Measurements from ENCODE around the gene BTD.

The BTD gene

DNA sequence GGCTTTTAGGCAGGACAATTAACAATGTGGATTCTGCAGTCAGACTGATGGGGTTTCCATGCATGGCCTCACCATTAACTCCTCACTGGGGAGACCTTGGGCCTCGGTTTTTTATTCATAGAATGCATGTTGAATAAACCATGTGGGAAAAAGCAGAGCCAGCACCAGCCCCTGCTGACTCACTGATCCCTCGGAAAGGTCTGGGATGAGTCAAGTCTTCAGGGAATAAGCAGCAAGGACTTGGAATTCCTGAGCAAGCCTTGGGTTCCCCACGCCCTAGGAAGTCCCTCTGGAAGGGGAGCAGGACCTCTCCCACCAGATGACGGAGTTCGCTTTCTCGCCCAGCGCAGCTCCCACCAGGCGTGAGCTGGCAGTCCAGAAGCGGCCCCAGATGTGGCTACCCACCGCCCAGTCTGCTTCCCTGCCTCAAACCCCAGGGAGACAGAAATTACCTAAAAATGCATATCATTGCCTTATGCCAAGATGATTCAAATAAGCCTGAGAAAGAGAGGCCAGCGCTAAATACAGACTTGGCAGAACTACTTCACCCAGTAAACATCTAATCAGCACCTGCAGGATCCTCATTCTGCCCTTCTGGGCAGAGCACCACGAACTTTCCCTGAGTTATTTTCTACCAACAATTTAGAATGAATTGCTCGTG lies 45.4 kb downstream of the BTD start:
- H3K9ac ChIP-seq (ENCODE audit: insufficient read length, low read depth), result no peak overlapping the region

GRCh38 chr3:15647611-15648167 lies 46.1 kb downstream of the BTD start:
- TF ChIP-seq YY1 (IDR thresholded peaks at IDR 0.05; ENCODE audit: insufficient read depth, insufficient read length) (no peak), SUZ12 (IDR thresholded peaks at IDR 0.05; ENCODE audit: extremely low read depth, insufficient read depth, insufficient read length) (no peak), ZNF274 (IDR thresholded peaks at IDR 0.05; ENCODE audit: low read depth, low read length) (no peak)
- H3K27me3 ChIP-seq (ENCODE audit: insufficient read depth, insufficient read length), result no peaks in the 10 kb centered on the region
- no peak overlapping the region for H3K4me3 ChIP-seq (ENCODE audit: insufficient read length, low read depth)
- peaks cover 3% of the 10 kb centered on the region for H3K4me1 ChIP-seq (ENCODE audit: insufficient read depth, insufficient read length)
- no peak overlapping the region for H3K9ac ChIP-seq (ENCODE audit: insufficient read length, low read depth)
- H3K36me3 ChIP-seq (ENCODE audit: insufficient read depth, insufficient read length, low read length), result peaks cover 8% of the 10 kb centered on the region
- DNase-seq (ENCODE audit: low read depth, low spot score), result no peak
- H3K9me3 ChIP-seq (ENCODE audit: insufficient read depth, low read length), result no peaks in the 10 kb centered on the region; the same call in 1 of the 2 replicates

More for the DNA sequence above, 45.4 kb downstream of the BTD start:
- no peak for TF ChIP-seq SUZ12 (IDR thresholded peaks at IDR 0.05; ENCODE audit: extremely low read depth, insufficient read depth, insufficient read length)
- no peak for TF ChIP-seq ZNF274 (IDR thresholded peaks at IDR 0.05; ENCODE audit: low read depth, low read length)
- no peak for TF ChIP-seq YY1 (IDR thresholded peaks at IDR 0.05; ENCODE audit: insufficient read depth, insufficient read length)
- no peak for DNase-seq (ENCODE audit: low read depth, low spot score)
- H3K9me3 ChIP-seq (ENCODE audit: insufficient read depth, low read length), result no peaks in the 10 kb centered on the region
- no peak overlapping the region for H3K4me3 ChIP-seq (ENCODE audit: insufficient read length, low read depth)
- H3K4me1 ChIP-seq (ENCODE audit: insufficient read depth, insufficient read length), result peaks cover 3% of the 10 kb centered on the region
- no peaks in the 10 kb centered on the region for H3K27me3 ChIP-seq (ENCODE audit: insufficient read depth, insufficient read length)
- peaks cover 8% of the 10 kb centered on the region for H3K36me3 ChIP-seq (ENCODE audit: insufficient read depth, insufficient read length, low read length)

- TF ChIP-seq YY1 (IDR thresholded peaks at IDR 0.05; ENCODE audit: insufficient read depth, insufficient read length) (no peak), SUZ12 (IDR thresholded peaks at IDR 0.05; ENCODE audit: extremely low read depth, insufficient read depth, insufficient read length) (no peak), ZNF274 (IDR thresholded peaks at IDR 0.05; ENCODE audit: low read depth, low read length) (no peak)
- H3K36me3 ChIP-seq (ENCODE audit: insufficient read depth, insufficient read length, low read length), result peaks cover 6% of the 10 kb centered on the region
- peaks cover 3% of the 10 kb centered on the region for H3K4me1 ChIP-seq (ENCODE audit: insufficient read depth, insufficient read length)
- H3K9ac ChIP-seq (ENCODE audit: insufficient read length, low read depth), result no peak overlapping the region
- no peaks in the 10 kb centered on the region for H3K27me3 ChIP-seq (ENCODE audit: insufficient read depth, insufficient read length)
- H3K9me3 ChIP-seq (ENCODE audit: insufficient read depth, low read length), result peaks cover 5% of the 10 kb centered on the region; the same call in 1 of the 2 replicates
- H3K4me3 ChIP-seq (ENCODE audit: insufficient read length, low read depth), result no peak overlapping the region
- DNase-seq (ENCODE audit: low read depth, low spot score), result no peak
Observed at GRCh38 chr3:15649341-15649740, 47.8 kb downstream of the BTD start.

- Histone ChIP-seq H3K9ac (ENCODE audit: insufficient read length, low read depth) (no peak overlapping the region), H3K9me3 (ENCODE audit: insufficient read depth, low read length) (peaks cover 8% of the 10 kb centered on the region; the same call in 1 of the 2 replicates), H3K27me3 (ENCODE audit: insufficient read depth, insufficient read length) (no peaks in the 10 kb centered on the region), H3K4me1 (ENCODE audit: insufficient read depth, insufficient read length) (peaks cover 3% of the 10 kb centered on the region), H3K36me3 (ENCODE audit: insufficient read depth, insufficient read length, low read length) (peaks cover 2% of the 10 kb centered on the region), H3K4me3 (ENCODE audit: insufficient read length, low read depth) (no peak overlapping the region)
- TF ChIP-seq YY1 (IDR thresholded peaks at IDR 0.05; ENCODE audit: insufficient read depth, insufficient read length) (no peak), SUZ12 (IDR thresholded peaks at IDR 0.05; ENCODE audit: extremely low read depth, insufficient read depth, insufficient read length) (no peak), ZNF274 (IDR thresholded peaks at IDR 0.05; ENCODE audit: low read depth, low read length) (no peak)
- DNase-seq (ENCODE audit: low read depth, low spot score), result no peak
Observed at GRCh38 chr3:15649858-15650257, 48.3 kb downstream of the BTD start.

DNA sequence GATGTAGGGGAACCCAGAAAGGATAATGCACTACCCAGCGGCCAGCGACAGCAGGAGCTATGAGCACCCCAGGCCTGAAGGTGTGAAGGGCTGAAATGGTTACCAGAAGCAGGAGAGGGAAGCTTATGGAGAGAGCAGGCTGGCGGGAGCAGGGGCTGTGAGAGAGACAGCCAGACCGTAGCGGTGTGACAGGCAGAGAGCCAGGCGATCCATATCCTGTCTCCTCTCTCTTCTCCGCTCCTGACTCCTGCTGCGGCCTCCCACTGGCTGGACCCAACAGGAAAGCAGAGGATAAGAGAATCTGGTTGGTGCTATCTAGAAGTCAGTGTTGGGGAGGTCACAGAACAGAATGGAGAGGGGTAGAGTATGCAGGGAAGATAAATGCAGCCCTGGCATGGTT lies 49.9 kb downstream of the BTD start:
- Histone ChIP-seq H3K9ac (ENCODE audit: insufficient read length, low read depth) (no peak overlapping the region), H3K36me3 (ENCODE audit: insufficient read depth, insufficient read length, low read length) (no peaks in the 10 kb centered on the region), H3K4me3 (ENCODE audit: insufficient read length, low read depth) (no peak overlapping the region), H3K4me1 (ENCODE audit: insufficient read depth, insufficient read length) (peaks cover 3% of the 10 kb centered on the region), H3K27me3 (ENCODE audit: insufficient read depth, insufficient read length) (no peaks in the 10 kb centered on the region), H3K9me3 (ENCODE audit: insufficient read depth, low read length) (peaks cover 24% of the 10 kb centered on the region)
- DNase-seq (ENCODE audit: low read depth, low spot score), result no peak
- no peak for TF ChIP-seq ZNF274 (IDR thresholded peaks at IDR 0.05; ENCODE audit: low read depth, low read length)

GRCh38 chr3:15653321-15653720 lies 51.8 kb downstream of the BTD start:
- no peak for DNase-seq (ENCODE audit: low read depth, low spot score)
- TF ChIP-seq YY1 (IDR thresholded peaks at IDR 0.05; ENCODE audit: insufficient read depth, insufficient read length) (no peak), ZNF274 (IDR thresholded peaks at IDR 0.05; ENCODE audit: low read depth, low read length) (no peak), SUZ12 (IDR thresholded peaks at IDR 0.05; ENCODE audit: extremely low read depth, insufficient read depth, insufficient read length) (no peak)
- no peaks in the 10 kb centered on the region for H3K27me3 ChIP-seq (ENCODE audit: insufficient read depth, insufficient read length)
- H3K9me3 ChIP-seq (ENCODE audit: insufficient read depth, low read length), result peaks cover 42% of the 10 kb centered on the region
- no peaks in the 10 kb centered on the region for H3K36me3 ChIP-seq (ENCODE audit: insufficient read depth, insufficient read length, low read length)
- H3K4me1 ChIP-seq (ENCODE audit: insufficient read depth, insufficient read length), result no peaks in the 10 kb centered on the region
- H3K9ac ChIP-seq (ENCODE audit: insufficient read length, low read depth), result no peak overlapping the region
- H3K4me3 ChIP-seq (ENCODE audit: insufficient read length, low read depth), result no peak overlapping the region

- H3K27me3 ChIP-seq (ENCODE audit: insufficient read depth, insufficient read length), result no peaks in the 10 kb centered on the region
- no peaks in the 10 kb centered on the region for H3K36me3 ChIP-seq (ENCODE audit: insufficient read depth, insufficient read length, low read length)
- no peak overlapping the region for H3K4me3 ChIP-seq (ENCODE audit: insufficient read length, low read depth)
- peaks cover 43% of the 10 kb centered on the region for H3K9me3 ChIP-seq (ENCODE audit: insufficient read depth, low read length)
- no peaks in the 10 kb centered on the region for H3K4me1 ChIP-seq (ENCODE audit: insufficient read depth, insufficient read length)
- H3K9ac ChIP-seq (ENCODE audit: insufficient read length, low read depth), result no peak overlapping the region
- TF ChIP-seq SUZ12 (IDR thresholded peaks at IDR 0.05; ENCODE audit: extremely low read depth, insufficient read depth, insufficient read length), result no peak
- no peak for TF ChIP-seq ZNF274 (IDR thresholded peaks at IDR 0.05; ENCODE audit: low read depth, low read length)
- TF ChIP-seq YY1 (IDR thresholded peaks at IDR 0.05; ENCODE audit: insufficient read depth, insufficient read length), result no peak
- DNase-seq (ENCODE audit: low read depth, low spot score), result no peak
Observed at GRCh38 chr3:15654127-15654526, 52.6 kb downstream of the BTD start.

Measured in NT2/D1 (cell line).